ENCODE data around the gene SLC9A4. TPM values are rescaled to one million over a fixed set of nuclear protein-coding genes. Genes with fewer than 3 reads are reported as not detected.

SLC9A4 gene
- total and polyA plus RNA-seq, 4 donors: 0.06 to 0.30 (median 0.10) TPM

GRCh38 chr2:102508863-102509262 is 35.8 kb downstream of the SLC9A4 start:
- no peaks in the 10 kb centered on the region for H3K27me3 ChIP-seq (ENCODE audit: control insufficient read depth, insufficient read depth, low read length)
- no peaks in the 10 kb centered on the region for H3K4me1 ChIP-seq (ENCODE audit: control insufficient read depth, insufficient read depth, low read length)
- H3K9me3 ChIP-seq (ENCODE audit: control insufficient read depth, insufficient read depth, low read length): no peaks in the 10 kb centered on the region
- H3K4me3 ChIP-seq (ENCODE audit: low read depth, low read length): no peak overlapping the region
- DNase-seq (ENCODE audit: low read depth in 4 of 6, low spot score in 6 of 6): no peak
- H3K36me3 ChIP-seq (ENCODE audit: control insufficient read depth, insufficient read depth, low read length): no peaks in the 10 kb centered on the region
- no peak overlapping the region for H3K27ac ChIP-seq (ENCODE audit: low read depth, low read length)
- 88% methylated on average over 2 of the region's 4 CpGs for WGBS (ENCODE audit: insufficient coverage)

GRCh38 chr2:102509749-102510148 is 36.7 kb downstream of the SLC9A4 start:
- no peak overlapping the region for H3K27ac ChIP-seq (ENCODE audit: low read depth, low read length)
- no peaks in the 10 kb centered on the region for H3K36me3 ChIP-seq (ENCODE audit: control insufficient read depth, insufficient read depth, low read length)
- DNase-seq (ENCODE audit: low read depth in 4 of 6, low spot score in 6 of 6): no peak
- H3K4me3 ChIP-seq (ENCODE audit: low read depth, low read length): no peak overlapping the region
- no CpG with 5 or more reads among the region's 2 CpGs for WGBS (ENCODE audit: insufficient coverage)
- H3K9me3 ChIP-seq (ENCODE audit: control insufficient read depth, insufficient read depth, low read length): no peaks in the 10 kb centered on the region
- H3K27me3 ChIP-seq (ENCODE audit: control insufficient read depth, insufficient read depth, low read length): no peaks in the 10 kb centered on the region
- H3K4me1 ChIP-seq (ENCODE audit: control insufficient read depth, insufficient read depth, low read length): no peaks in the 10 kb centered on the region

DNA sequence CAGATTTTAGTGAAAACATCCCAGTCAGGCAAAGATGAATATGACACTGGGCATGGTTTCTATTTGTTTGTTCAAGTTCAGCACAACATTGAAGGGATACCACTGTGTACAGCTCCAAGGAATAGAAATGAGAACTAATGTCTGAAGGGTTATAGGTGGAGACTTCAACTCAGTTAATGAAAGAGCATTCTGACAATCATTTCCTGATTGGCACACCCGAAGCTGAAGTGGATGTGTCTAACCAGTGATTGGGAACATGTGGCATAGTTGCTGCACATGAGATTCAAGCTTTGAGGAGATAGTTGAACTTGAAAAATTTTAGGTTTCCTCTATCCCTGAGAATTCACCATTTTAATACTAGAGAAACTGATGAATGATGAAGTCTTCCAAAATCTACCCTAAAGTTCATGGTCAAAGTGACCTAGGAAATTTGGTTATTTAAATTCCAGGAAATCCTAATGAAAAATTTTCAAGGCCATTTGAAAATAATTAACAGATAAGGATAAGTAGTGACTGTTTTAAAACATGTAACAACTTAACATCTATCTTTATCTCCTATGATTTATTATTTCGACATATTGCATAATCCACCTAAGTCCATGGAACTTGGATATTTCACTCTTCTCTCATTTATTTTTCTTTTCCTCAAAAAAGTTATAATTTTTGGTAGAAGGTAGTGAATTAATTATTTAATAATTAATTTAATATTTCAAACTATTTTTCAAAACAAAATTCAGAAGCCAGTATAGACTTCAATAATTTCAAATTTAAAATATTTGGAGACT is 38.0 kb downstream of the SLC9A4 start:
- WGBS (ENCODE audit: insufficient coverage): no CpG with 5 or more reads among the region's 2 CpGs
- H3K4me1 ChIP-seq (ENCODE audit: control insufficient read depth, insufficient read depth, low read length): no peaks in the 10 kb centered on the region
- no peaks in the 10 kb centered on the region for H3K9me3 ChIP-seq (ENCODE audit: control insufficient read depth, insufficient read depth, low read length)
- no peaks in the 10 kb centered on the region for H3K36me3 ChIP-seq (ENCODE audit: control insufficient read depth, insufficient read depth, low read length)
- H3K4me3 ChIP-seq (ENCODE audit: low read depth, low read length): no peak overlapping the region
- no peaks in the 10 kb centered on the region for H3K27me3 ChIP-seq (ENCODE audit: control insufficient read depth, insufficient read depth, low read length)
- no peak overlapping the region for H3K27ac ChIP-seq (ENCODE audit: low read depth, low read length)
- DNase-seq (ENCODE audit: low read depth in 4 of 6, low spot score in 6 of 6): no peak

DNA sequence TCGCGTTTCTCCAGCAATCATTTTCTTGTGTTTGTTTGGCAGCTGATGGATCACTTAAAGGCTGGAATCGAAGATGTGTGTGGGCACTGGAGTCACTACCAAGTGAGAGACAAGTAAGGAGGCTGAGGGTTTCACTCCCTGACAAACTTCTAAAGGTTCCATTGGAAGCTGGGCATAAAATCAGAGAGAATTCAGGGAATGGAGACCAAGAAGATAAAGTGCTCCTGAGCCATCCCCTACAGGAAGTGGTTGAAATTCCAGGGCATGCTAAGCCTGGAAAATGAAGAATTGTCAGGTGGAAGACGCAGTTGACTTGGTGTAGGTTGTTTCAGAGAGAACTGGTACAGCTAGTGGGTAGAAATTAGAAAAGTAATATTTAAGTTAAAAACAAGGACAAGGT is 39.1 kb downstream of the SLC9A4 start:
- H3K27me3 ChIP-seq (ENCODE audit: control insufficient read depth, insufficient read depth, low read length): no peaks in the 10 kb centered on the region
- no peaks in the 10 kb centered on the region for H3K9me3 ChIP-seq (ENCODE audit: control insufficient read depth, insufficient read depth, low read length)
- 90% methylated on average over 4 of the region's 4 CpGs for WGBS (ENCODE audit: insufficient coverage)
- H3K4me1 ChIP-seq (ENCODE audit: control insufficient read depth, insufficient read depth, low read length): no peaks in the 10 kb centered on the region
- no peak for DNase-seq (ENCODE audit: low read depth in 4 of 6, low spot score in 6 of 6)
- no peaks in the 10 kb centered on the region for H3K36me3 ChIP-seq (ENCODE audit: control insufficient read depth, insufficient read depth, low read length)
- H3K27ac ChIP-seq (ENCODE audit: low read depth, low read length): no peak overlapping the region
- no peak overlapping the region for H3K4me3 ChIP-seq (ENCODE audit: low read depth, low read length)

DNA sequence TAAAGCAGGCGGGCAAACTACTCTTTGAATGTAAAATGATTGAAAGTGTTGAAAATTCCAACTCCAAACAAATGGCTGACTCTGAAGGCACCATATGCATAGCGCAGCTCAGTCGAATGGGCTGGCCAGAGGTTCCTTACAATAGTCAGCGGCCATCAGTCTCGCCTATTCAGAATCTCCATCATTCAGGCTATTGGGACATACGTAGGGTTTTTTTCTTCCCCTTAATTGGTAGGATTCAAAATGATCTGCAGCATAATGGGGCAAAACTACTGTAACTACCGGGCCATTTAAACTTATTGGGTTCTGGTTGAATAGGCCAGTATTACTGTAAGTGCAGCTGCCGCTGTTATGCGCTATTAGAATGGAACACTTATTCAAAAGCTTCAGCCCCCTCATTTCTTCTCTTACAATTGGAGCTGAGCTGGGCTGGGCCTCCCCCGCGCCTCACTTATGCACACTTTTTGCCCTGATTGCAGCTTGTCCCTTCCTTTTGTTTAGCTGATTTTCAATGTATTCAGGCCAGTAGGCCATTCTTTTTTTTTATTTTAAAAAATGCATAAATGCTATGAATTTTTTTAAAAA is 40.4 kb downstream of the SLC9A4 start:
- no peaks in the 10 kb centered on the region for H3K27me3 ChIP-seq (ENCODE audit: control insufficient read depth, insufficient read depth, low read length)
- no peak overlapping the region for H3K4me3 ChIP-seq (ENCODE audit: low read depth, low read length)
- 57% methylated on average over 7 of the region's 11 CpGs for WGBS (ENCODE audit: insufficient coverage)
- no peak overlapping the region for H3K27ac ChIP-seq (ENCODE audit: low read depth, low read length)
- DNase-seq (ENCODE audit: low read depth in 4 of 6, low spot score in 6 of 6): peak in 2 of 6 donors; percentile 33 to 47
- H3K4me1 ChIP-seq (ENCODE audit: control insufficient read depth, insufficient read depth, low read length): no peaks in the 10 kb centered on the region
- H3K36me3 ChIP-seq (ENCODE audit: control insufficient read depth, insufficient read depth, low read length): no peaks in the 10 kb centered on the region
- no peaks in the 10 kb centered on the region for H3K9me3 ChIP-seq (ENCODE audit: control insufficient read depth, insufficient read depth, low read length)

GRCh38 chr2:102514061-102514785 is 41.2 kb downstream of the SLC9A4 start:
- no peak for DNase-seq (ENCODE audit: low read depth in 4 of 6, low spot score in 6 of 6)

GRCh38 chr2:102515851-102516250 is 42.8 kb downstream of the SLC9A4 start:
- no peak for DNase-seq (ENCODE audit: low read depth in 4 of 6, low spot score in 6 of 6)
- Histone ChIP-seq H3K9me3 (ENCODE audit: control insufficient read depth, insufficient read depth, low read length) (no peaks in the 10 kb centered on the region), H3K4me1 (ENCODE audit: control insufficient read depth, insufficient read depth, low read length) (no peaks in the 10 kb centered on the region), H3K4me3 (ENCODE audit: low read depth, low read length) (no peak overlapping the region), H3K36me3 (ENCODE audit: control insufficient read depth, insufficient read depth, low read length) (no peaks in the 10 kb centered on the region), H3K27ac (ENCODE audit: low read depth, low read length) (no peak overlapping the region), H3K27me3 (ENCODE audit: control insufficient read depth, insufficient read depth, low read length) (no peaks in the 10 kb centered on the region)
- no CpG with 5 or more reads among the region's 5 CpGs for WGBS (ENCODE audit: insufficient coverage)

More at GRCh38 chr2:102514061-102514785, 41.2 kb downstream of the SLC9A4 start:
- 89% methylated on average over 1 of the region's 7 CpGs for WGBS (ENCODE audit: insufficient coverage)
- H3K4me1 ChIP-seq (ENCODE audit: control insufficient read depth, insufficient read depth, low read length): no peaks in the 10 kb centered on the region
- H3K9me3 ChIP-seq (ENCODE audit: control insufficient read depth, insufficient read depth, low read length): no peaks in the 10 kb centered on the region
- no peak overlapping the region for H3K27ac ChIP-seq (ENCODE audit: low read depth, low read length)
- H3K36me3 ChIP-seq (ENCODE audit: control insufficient read depth, insufficient read depth, low read length): no peaks in the 10 kb centered on the region
- H3K27me3 ChIP-seq (ENCODE audit: control insufficient read depth, insufficient read depth, low read length): no peaks in the 10 kb centered on the region
- H3K4me3 ChIP-seq (ENCODE audit: low read depth, low read length): no peak overlapping the region

DNA sequence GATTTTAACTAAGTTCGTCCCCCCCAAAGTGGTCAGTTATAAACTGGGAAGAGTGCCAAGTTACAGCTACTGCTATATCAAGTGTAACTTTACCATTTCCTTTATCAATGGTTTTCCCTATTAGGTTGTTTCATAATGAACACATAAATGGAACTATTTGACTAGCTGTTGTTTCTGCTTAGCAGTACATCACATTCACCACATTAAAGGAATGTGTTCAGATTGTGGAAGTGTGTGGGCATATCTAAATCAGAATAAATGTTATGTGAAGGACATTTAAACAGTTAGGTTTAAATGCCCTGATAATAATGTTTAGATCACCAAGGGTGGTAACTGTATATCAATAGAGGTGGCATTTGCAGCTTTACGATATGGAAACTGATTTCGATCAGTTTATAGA is 45.1 kb downstream of the SLC9A4 start:
- Histone ChIP-seq H3K27me3 (ENCODE audit: control insufficient read depth, insufficient read depth, low read length) (no peaks in the 10 kb centered on the region), H3K9me3 (ENCODE audit: control insufficient read depth, insufficient read depth, low read length) (no peaks in the 10 kb centered on the region), H3K36me3 (ENCODE audit: control insufficient read depth, insufficient read depth, low read length) (no peaks in the 10 kb centered on the region), H3K27ac (ENCODE audit: low read depth, low read length) (no peak overlapping the region), H3K4me3 (ENCODE audit: low read depth, low read length) (no peak overlapping the region), H3K4me1 (ENCODE audit: control insufficient read depth, insufficient read depth, low read length) (no peaks in the 10 kb centered on the region)
- no CpG with 5 or more reads among the region's 3 CpGs for WGBS (ENCODE audit: insufficient coverage)
- DNase-seq (ENCODE audit: low read depth in 4 of 6, low spot score in 6 of 6): peak in 1 of 6 donors; percentile 22

DNA sequence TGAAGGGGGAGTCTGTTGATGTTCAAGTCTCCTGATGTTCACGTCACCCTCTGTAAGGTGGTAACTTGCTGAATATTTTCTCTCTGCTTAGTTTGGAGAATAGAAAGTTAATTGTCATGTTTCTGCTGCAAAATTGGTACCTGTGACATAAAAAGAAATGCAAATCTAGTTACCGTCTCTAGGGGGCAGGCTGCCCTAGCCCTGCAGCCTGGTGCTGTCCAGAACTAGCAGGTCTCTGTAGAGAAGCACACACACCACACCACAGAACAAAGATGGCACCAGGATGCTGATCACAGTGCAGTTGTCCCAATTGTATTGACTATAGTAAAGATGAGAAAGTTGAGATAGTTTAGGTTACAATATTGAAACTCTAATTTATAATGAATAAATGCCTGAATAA is 47.0 kb downstream of the SLC9A4 start:
- 50% methylated on average over 1 of the region's 2 CpGs for WGBS (ENCODE audit: insufficient coverage)
- Histone ChIP-seq H3K36me3 (ENCODE audit: control insufficient read depth, insufficient read depth, low read length) (no peaks in the 10 kb centered on the region), H3K27me3 (ENCODE audit: control insufficient read depth, insufficient read depth, low read length) (no peaks in the 10 kb centered on the region), H3K27ac (ENCODE audit: low read depth, low read length) (no peak overlapping the region), H3K9me3 (ENCODE audit: control insufficient read depth, insufficient read depth, low read length) (no peaks in the 10 kb centered on the region), H3K4me1 (ENCODE audit: control insufficient read depth, insufficient read depth, low read length) (no peaks in the 10 kb centered on the region), H3K4me3 (ENCODE audit: low read depth, low read length) (no peak overlapping the region)
- DNase-seq (ENCODE audit: low read depth in 4 of 6, low spot score in 6 of 6): peak in 1 of 6 donors; percentile 6
